Measurements from ENCODE around the gene POMT1.

DNA sequence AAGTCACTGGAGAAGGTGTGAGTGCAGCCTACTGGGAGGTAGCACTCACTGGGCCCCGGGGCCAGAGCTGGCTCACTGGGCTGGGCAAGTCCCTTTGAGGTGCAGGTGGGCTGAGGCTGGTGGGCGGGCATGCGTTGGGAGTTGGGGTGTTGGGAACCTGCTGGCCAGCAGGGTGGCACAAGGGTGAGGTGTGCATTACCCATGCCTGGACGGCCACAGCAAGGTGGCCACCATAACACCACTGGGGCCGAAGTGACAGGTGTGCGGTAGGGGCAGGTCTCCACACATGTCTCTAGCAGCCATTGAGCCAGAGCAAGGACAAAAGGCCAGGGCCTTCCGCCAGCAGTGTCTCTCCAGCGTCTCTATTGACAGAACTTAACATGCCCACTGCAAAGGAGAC, 65.2 kb downstream of the POMT1 start:
- TF ChIP-seq, protein P1, sequence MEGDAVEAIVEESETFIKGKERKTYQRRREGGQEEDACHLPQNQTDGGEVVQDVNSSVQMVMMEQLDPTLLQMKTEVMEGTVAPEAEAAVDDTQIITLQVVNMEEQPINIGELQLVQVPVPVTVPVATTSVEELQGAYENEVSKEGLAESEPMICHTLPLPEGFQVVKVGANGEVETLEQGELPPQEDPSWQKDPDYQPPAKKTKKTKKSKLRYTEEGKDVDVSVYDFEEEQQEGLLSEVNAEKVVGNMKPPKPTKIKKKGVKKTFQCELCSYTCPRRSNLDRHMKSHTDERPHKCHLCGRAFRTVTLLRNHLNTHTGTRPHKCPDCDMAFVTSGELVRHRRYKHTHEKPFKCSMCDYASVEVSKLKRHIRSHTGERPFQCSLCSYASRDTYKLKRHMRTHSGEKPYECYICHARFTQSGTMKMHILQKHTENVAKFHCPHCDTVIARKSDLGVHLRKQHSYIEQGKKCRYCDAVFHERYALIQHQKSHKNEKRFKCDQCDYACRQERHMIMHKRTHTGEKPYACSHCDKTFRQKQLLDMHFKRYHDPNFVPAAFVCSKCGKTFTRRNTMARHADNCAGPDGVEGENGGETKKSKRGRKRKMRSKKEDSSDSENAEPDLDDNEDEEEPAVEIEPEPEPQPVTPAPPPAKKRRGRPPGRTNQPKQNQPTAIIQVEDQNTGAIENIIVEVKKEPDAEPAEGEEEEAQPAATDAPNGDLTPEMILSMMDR (IDR thresholded peaks at IDR 0.05) = no peak
- no peak for TF ChIP-seq POLR2A (IDR thresholded peaks at IDR 0.05)
